ENCODE data around the gene NSMCE3. TPM values are rescaled to one million over a fixed set of nuclear protein-coding genes. Genes with fewer than 3 reads are reported as not detected.

The NSMCE3 gene
- total and polyA plus RNA-seq, 2 donors, result 8.5 to 10.2 TPM

- no peaks in the 10 kb centered on the region for H3K4me1 ChIP-seq (ENCODE audit: insufficient read depth)
- H3K36me3 ChIP-seq (ENCODE audit: insufficient read depth), result no peaks in the 10 kb centered on the region
- WGBS, result 31% methylated on average over 1 of the region's 1 CpG
- no peak overlapping the region for H3K4me3 ChIP-seq (ENCODE audit: low read depth, low read length)
- H3K27ac ChIP-seq (ENCODE audit: low read depth), result no peak overlapping the region
- DNase-seq (ENCODE audit: extremely low spot score), result no peak
Observed at GRCh38 chr15:29283381-29283780, 13.8 kb upstream of the NSMCE3 start.

GRCh38 chr15:29280514-29280913, 10.9 kb upstream of the NSMCE3 start:
- H3K4me1 ChIP-seq (ENCODE audit: insufficient read depth), result no peaks in the 10 kb centered on the region

GRCh38 chr15:29278436-29279105, 8.9 kb upstream of the NSMCE3 start:
- H3K36me3 ChIP-seq (ENCODE audit: insufficient read depth), result no peaks in the 10 kb centered on the region
- H3K4me1 ChIP-seq (ENCODE audit: insufficient read depth), result no peaks in the 10 kb centered on the region
- WGBS, result 72% methylated on average over 3 of the region's 3 CpGs
- DNase-seq (ENCODE audit: extremely low spot score), result no peak
- no peak overlapping the region for H3K4me3 ChIP-seq (ENCODE audit: low read depth, low read length)
- no peak overlapping the region for H3K27ac ChIP-seq (ENCODE audit: low read depth)

More at GRCh38 chr15:29280514-29280913, 10.9 kb upstream of the NSMCE3 start:
- no peak for DNase-seq (ENCODE audit: extremely low spot score)
- Histone ChIP-seq H3K36me3 (ENCODE audit: insufficient read depth) (no peaks in the 10 kb centered on the region), H3K27ac (ENCODE audit: low read depth) (no peak overlapping the region), H3K4me3 (ENCODE audit: low read depth, low read length) (no peak overlapping the region)
- WGBS, result 70% methylated on average over 7 of the region's 7 CpGs

GRCh38 chr15:29276366-29276765, 6.7 kb upstream of the NSMCE3 start:
- H3K4me1 ChIP-seq (ENCODE audit: insufficient read depth), result no peaks in the 10 kb centered on the region
- no peak overlapping the region for H3K4me3 ChIP-seq (ENCODE audit: low read depth, low read length)
- no peak overlapping the region for H3K27ac ChIP-seq (ENCODE audit: low read depth)
- 92% methylated on average over 2 of the region's 2 CpGs for WGBS
- DNase-seq (ENCODE audit: extremely low spot score), result no peak
- no peaks in the 10 kb centered on the region for H3K36me3 ChIP-seq (ENCODE audit: insufficient read depth)

GRCh38 chr15:29275855-29276254, 6.2 kb upstream of the NSMCE3 start:
- Histone ChIP-seq H3K36me3 (ENCODE audit: insufficient read depth) (no peaks in the 10 kb centered on the region), H3K27ac (ENCODE audit: low read depth) (no peak overlapping the region), H3K4me3 (ENCODE audit: low read depth, low read length) (no peak overlapping the region), H3K4me1 (ENCODE audit: insufficient read depth) (no peaks in the 10 kb centered on the region)
- DNase-seq (ENCODE audit: extremely low spot score), result no peak
- WGBS, result 95% methylated on average over 1 of the region's 1 CpG

GRCh38 chr15:29274946-29275345, 5.3 kb upstream of the NSMCE3 start:
- Histone ChIP-seq H3K4me1 (ENCODE audit: insufficient read depth) (no peaks in the 10 kb centered on the region), H3K36me3 (ENCODE audit: insufficient read depth) (no peaks in the 10 kb centered on the region), H3K4me3 (ENCODE audit: low read depth, low read length) (no peak overlapping the region), H3K27ac (ENCODE audit: low read depth) (no peak overlapping the region)
- WGBS, result 84% methylated on average over 3 of the region's 3 CpGs
- no peak for DNase-seq (ENCODE audit: extremely low spot score)

- Histone ChIP-seq H3K4me3 (ENCODE audit: low read depth, low read length) (no peak overlapping the region), H3K27ac (ENCODE audit: low read depth) (no peak overlapping the region), H3K36me3 (ENCODE audit: insufficient read depth) (no peaks in the 10 kb centered on the region), H3K4me1 (ENCODE audit: insufficient read depth) (peaks cover 1% of the 10 kb centered on the region)
- WGBS, result 95% methylated on average over 5 of the region's 5 CpGs
- DNase-seq (ENCODE audit: extremely low spot score), result no peak
Observed at GRCh38 chr15:29272219-29272618, 2.6 kb upstream of the NSMCE3 start.

- Histone ChIP-seq H3K4me3 (ENCODE audit: low read depth, low read length) (no peak overlapping the region), H3K36me3 (ENCODE audit: insufficient read depth) (peaks cover 1% of the 10 kb centered on the region), H3K27ac (ENCODE audit: low read depth) (no peak overlapping the region), H3K4me1 (ENCODE audit: insufficient read depth) (peaks cover 1% of the 10 kb centered on the region)
- no peak for DNase-seq (ENCODE audit: extremely low spot score)
Observed at GRCh38 chr15:29270976-29271375, 1.4 kb upstream of the NSMCE3 start.

- WGBS, result under 1% methylated on average over 8 of the region's 8 CpGs
- peak overlapping the region; percentile 75 for H3K27ac ChIP-seq (ENCODE audit: low read depth)
- no peak for DNase-seq (ENCODE audit: extremely low spot score)
- H3K4me3 ChIP-seq (ENCODE audit: low read depth, low read length), result peak overlapping the region; percentile 60
- H3K4me1 ChIP-seq (ENCODE audit: insufficient read depth), result peaks cover 1% of the 10 kb centered on the region
- peaks cover 1% of the 10 kb centered on the region for H3K36me3 ChIP-seq (ENCODE audit: insufficient read depth)
Observed at GRCh38 chr15:29270169-29270955, 740 bp upstream of the NSMCE3 start.

- H3K27ac ChIP-seq (ENCODE audit: low read depth), result peak overlapping the region; percentile 86
- H3K36me3 ChIP-seq (ENCODE audit: insufficient read depth), result peaks cover 1% of the 10 kb centered on the region
- peak overlapping the region; percentile 60 for H3K4me3 ChIP-seq (ENCODE audit: low read depth, low read length)
- 3% methylated on average over 35 of the region's 35 CpGs for WGBS
- DNase-seq (ENCODE audit: extremely low spot score), result no peak
- H3K4me1 ChIP-seq (ENCODE audit: insufficient read depth), result peaks cover 1% of the 10 kb centered on the region
Observed at GRCh38 chr15:29268706-29269484, 727 bp downstream of the NSMCE3 start.

GRCh38 chr15:29266052-29266582, 3.5 kb downstream of the NSMCE3 start:
- Histone ChIP-seq H3K36me3 (ENCODE audit: insufficient read depth) (peaks cover 1% of the 10 kb centered on the region), H3K27ac (ENCODE audit: low read depth) (no peak overlapping the region), H3K4me1 (ENCODE audit: insufficient read depth) (peaks cover 1% of the 10 kb centered on the region), H3K4me3 (ENCODE audit: low read depth, low read length) (no peak overlapping the region)
- WGBS, result 97% methylated on average over 1 of the region's 1 CpG
- DNase-seq (ENCODE audit: extremely low spot score), result no peak

GRCh38 chr15:29263289-29263688, 6.3 kb downstream of the NSMCE3 start:
- Histone ChIP-seq H3K4me3 (ENCODE audit: low read depth, low read length) (no peak overlapping the region), H3K4me1 (ENCODE audit: insufficient read depth) (peaks cover 1% of the 10 kb centered on the region), H3K36me3 (ENCODE audit: insufficient read depth) (peaks cover 1% of the 10 kb centered on the region), H3K27ac (ENCODE audit: low read depth) (no peak overlapping the region)
- 88% methylated on average over 3 of the region's 3 CpGs for WGBS
- DNase-seq (ENCODE audit: extremely low spot score), result no peak

GRCh38 chr15:29262738-29263137, 6.9 kb downstream of the NSMCE3 start:
- H3K4me1 ChIP-seq (ENCODE audit: insufficient read depth), result peaks cover under 1% of the 10 kb centered on the region
- peaks cover 1% of the 10 kb centered on the region for H3K36me3 ChIP-seq (ENCODE audit: insufficient read depth)
- no peak for DNase-seq (ENCODE audit: extremely low spot score)
- H3K4me3 ChIP-seq (ENCODE audit: low read depth, low read length), result no peak overlapping the region
- 79% methylated on average over 2 of the region's 2 CpGs for WGBS
- H3K27ac ChIP-seq (ENCODE audit: low read depth), result no peak overlapping the region
